Measurements from ENCODE around the gene MBTD1. TPM values are rescaled to one million over a fixed set of nuclear protein-coding genes. Genes with fewer than 3 reads are reported as not detected.
"Not testable (repeated sequence)": the region's sequence is repeated elsewhere in the genome, so short reads cannot be mapped to it uniquely, and the experiment has no call there.

MBTD1 gene
- total and polyA plus RNA-seq, 8 donors, result 10.0 to 64.9 (median 52.3) TPM

GRCh38 chr17:51270636-51271035 is 10.8 kb upstream of the MBTD1 start:
- H3K36me3 ChIP-seq, result peaks cover 0 to 95% of the 10 kb centered on the region in 2 donors
- H3K9me3 ChIP-seq, result no peaks in the 10 kb centered on the region
- no peak overlapping the region for H3K27ac ChIP-seq
- ATAC-seq (peak; percentile 33), DNase-seq (no peak)
- intact Hi-C loops (cut with DNase I), result no loop called here
- H3K27me3 ChIP-seq, result no peaks in the 10 kb centered on the region
- TF ChIP-seq CTCF (IDR thresholded peaks at IDR 0.05), result no peak
- H3K4me1 ChIP-seq, result peaks cover 0 to 3% of the 10 kb centered on the region in 2 donors
- no peak overlapping the region for H3K4me3 ChIP-seq

GRCh38 chr17:51269991-51270390 is 10.1 kb upstream of the MBTD1 start:
- Histone ChIP-seq H3K36me3 (peaks cover 0 to 93% of the 10 kb centered on the region in 2 donors), H3K27ac (no peak overlapping the region), H3K4me3 (no peak overlapping the region), H3K4me1 (peaks cover 0 to 3% of the 10 kb centered on the region in 2 donors), H3K27me3 (no peaks in the 10 kb centered on the region), H3K9me3 (no peaks in the 10 kb centered on the region)
- DNase-seq (no peak), ATAC-seq (no peak)
- TF ChIP-seq CTCF (IDR thresholded peaks at IDR 0.05), result no peak
- intact Hi-C loops (cut with DNase I), result no loop called here

GRCh38 chr17:51264466-51264865 is 4.6 kb upstream of the MBTD1 start:
- Histone ChIP-seq H3K27ac (peak overlapping the region in 1 of 2 donors; percentile 11), H3K4me1 (peaks cover 7 to 35% of the 10 kb centered on the region in 2 donors), H3K36me3 (peaks cover 0 to 61% of the 10 kb centered on the region in 2 donors)
- intact Hi-C loops (cut with DNase I); H3K9me3 ChIP-seq; ATAC-seq; DNase-seq; H3K4me3 ChIP-seq; H3K27me3 ChIP-seq: not testable (repeated sequence)

GRCh38 chr17:51263006-51263405 is 3.2 kb upstream of the MBTD1 start:
- no peak for DNase-seq
- Histone ChIP-seq H3K36me3 (peaks cover 0 to 46% of the 10 kb centered on the region in 2 donors), H3K4me3 (no peak overlapping the region), H3K27ac (peak overlapping the region in 1 of 2 donors; percentile 98), H3K9me3 (no peaks in the 10 kb centered on the region), H3K4me1 (peaks cover 15 to 48% of the 10 kb centered on the region in 2 donors), H3K27me3 (no peaks in the 10 kb centered on the region)
- TF ChIP-seq CTCF (IDR thresholded peaks at IDR 0.05), result no peak
- intact Hi-C loops (cut with DNase I), result no loop called here
- ATAC-seq, result no peak

GRCh38 chr17:51261024-51261963 is 1.4 kb upstream of the MBTD1 start:
- peaks cover 0 to 29% of the 10 kb centered on the region in 2 donors for H3K36me3 ChIP-seq
- peak in 3 of 4 donors; percentile 6 to 73 (median 11) for DNase-seq
- H3K4me3 ChIP-seq, result peak overlapping the region; percentile 80 to 91
- no peaks in the 10 kb centered on the region for H3K27me3 ChIP-seq
- no peaks in the 10 kb centered on the region for H3K9me3 ChIP-seq
- no peak for TF ChIP-seq CTCF (IDR thresholded peaks at IDR 0.05)
- peak overlapping the region; percentile 96 to 98 for H3K27ac ChIP-seq
- intact Hi-C loops (cut with DNase I), result no loop called here
- H3K4me1 ChIP-seq, result peaks cover 15 to 65% of the 10 kb centered on the region in 2 donors
- ATAC-seq, result no peak

All from left lung (tissue), 10 donors.